GM21423 (cell line): ENCODE data around the gene CCZ1B.
"Not testable (repeated sequence)": the region's sequence is repeated elsewhere in the genome, so short reads cannot be mapped to it uniquely, and the experiment has no call there.

ENCODE experiments used
- ATAC-seq: cut with Tn5 transposase; IDR thresholded peaks from one replicate; pipeline ENCODE4 v1.9.1; 2021; ENCODE audit warnings: mild to moderate bottlenecking, moderate library complexity; ENCODE audit not compliant: unreplicated experiment

The CCZ1B gene

GRCh38 chr7:6831018-6831725 is 5.1 kb upstream of the CCZ1B start:
- no peak for ATAC-seq

- ATAC-seq, result not testable (repeated sequence)
These were observed 4.0 kb upstream of the CCZ1B start for GRCh38 chr7:6830026-6830425.

DNA sequence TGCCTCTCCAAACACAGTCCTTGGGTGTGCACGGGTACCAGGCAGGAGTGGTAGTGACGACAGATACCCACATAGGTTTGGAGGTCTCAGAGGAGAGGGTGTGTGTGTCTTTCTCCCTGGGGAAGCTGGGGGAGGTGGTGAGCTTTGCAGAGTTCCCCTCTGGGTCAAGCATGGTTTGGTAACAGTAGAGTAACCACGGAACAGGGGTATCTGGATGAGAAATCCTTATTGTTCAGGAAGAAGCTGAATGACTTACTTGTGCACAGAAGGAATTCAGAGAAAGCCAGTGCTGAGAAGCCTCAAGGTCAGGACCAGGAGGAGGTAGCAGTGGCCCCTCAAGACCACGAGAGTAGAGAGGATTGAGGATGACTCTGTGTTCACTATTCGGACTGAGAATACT is 3.5 kb upstream of the CCZ1B start:
- not testable (repeated sequence) for ATAC-seq

DNA sequence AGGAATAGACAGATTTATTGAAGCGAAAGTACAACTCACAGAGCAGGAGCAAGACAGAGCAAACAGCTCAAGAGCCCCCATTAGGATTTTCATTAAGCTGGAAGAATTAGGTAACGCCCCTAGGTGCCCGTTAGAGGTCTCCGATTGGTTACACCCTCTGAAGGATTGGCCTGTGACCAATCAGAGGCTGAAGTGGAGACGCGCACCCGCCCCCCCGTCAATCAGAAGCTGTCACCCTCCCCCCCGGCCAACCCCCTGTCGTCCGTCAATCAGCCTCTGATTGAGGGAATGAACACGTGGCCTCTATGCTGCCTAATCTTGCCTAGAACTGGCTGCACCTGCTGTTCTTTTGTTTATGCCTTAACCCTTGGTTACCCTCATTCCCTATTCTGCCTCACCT is 1.1 kb upstream of the CCZ1B start:
- not testable (repeated sequence) for ATAC-seq

- ATAC-seq, result peak; percentile 44
These were observed 594 bp downstream of the CCZ1B start for GRCh38 chr7:6825236-6826125.

DNA sequence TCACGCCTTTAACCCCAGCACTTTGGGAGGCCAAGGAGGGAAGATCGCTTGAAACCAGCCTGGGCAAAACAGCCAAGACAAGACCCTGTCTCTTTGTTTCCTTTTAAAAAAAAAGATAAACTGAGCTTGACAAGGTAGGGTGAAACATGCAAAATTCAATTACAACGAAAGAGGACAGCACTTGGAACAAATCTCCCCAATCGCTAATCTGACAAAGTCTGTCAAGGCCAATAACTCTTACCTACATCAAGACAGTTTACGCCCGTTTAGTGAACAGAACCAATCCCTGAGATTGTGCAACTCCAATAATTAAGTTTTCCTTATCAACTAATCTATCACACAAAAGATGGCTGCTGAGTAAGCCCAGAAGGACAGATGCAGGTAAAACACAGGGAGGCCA is 4.5 kb downstream of the CCZ1B start:
- not testable (repeated sequence) for ATAC-seq

DNA sequence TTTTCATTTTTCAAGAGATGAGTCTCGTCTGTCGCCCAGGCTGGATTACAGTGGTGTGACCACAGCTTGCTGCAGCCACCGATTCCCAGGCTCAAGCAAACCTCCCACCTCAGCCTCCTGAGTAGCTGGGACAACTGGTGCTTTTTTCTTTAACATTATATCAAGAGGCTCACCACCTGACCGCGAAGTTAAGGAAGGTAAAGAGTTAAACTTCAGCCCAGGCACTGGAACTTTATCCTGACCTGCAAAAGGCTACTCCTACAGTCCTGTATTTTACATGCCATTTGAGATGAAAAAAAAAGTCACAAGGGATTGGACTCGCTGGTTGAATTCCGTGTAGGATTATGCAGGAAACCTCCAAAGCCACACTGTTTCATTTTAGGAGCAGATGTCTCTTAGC is 10.6 kb downstream of the CCZ1B start:
- not testable (repeated sequence) for ATAC-seq

- ATAC-seq, result not testable (repeated sequence)
These were observed 13.1 kb downstream of the CCZ1B start for GRCh38 chr7:6813011-6813410.

DNA sequence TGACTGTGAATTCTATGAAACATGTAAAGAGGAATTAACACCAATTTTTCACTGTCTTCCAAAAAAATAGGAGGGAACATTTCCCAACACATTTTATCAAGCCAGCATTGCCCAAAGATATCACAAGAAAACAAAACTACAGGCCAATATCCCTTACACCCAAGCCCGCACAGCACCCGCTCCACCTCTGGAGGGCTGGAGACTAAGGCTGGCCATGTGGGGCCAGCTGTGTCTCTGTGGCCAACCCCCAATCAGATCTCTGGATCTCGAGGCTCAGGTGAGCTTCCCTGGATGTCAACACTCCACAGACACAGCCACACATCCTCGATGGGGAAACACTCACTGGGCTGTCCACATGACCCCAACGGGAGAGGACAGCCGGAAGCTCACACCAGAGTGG is 18.1 kb downstream of the CCZ1B start:
- ATAC-seq, result not testable (repeated sequence)

DNA sequence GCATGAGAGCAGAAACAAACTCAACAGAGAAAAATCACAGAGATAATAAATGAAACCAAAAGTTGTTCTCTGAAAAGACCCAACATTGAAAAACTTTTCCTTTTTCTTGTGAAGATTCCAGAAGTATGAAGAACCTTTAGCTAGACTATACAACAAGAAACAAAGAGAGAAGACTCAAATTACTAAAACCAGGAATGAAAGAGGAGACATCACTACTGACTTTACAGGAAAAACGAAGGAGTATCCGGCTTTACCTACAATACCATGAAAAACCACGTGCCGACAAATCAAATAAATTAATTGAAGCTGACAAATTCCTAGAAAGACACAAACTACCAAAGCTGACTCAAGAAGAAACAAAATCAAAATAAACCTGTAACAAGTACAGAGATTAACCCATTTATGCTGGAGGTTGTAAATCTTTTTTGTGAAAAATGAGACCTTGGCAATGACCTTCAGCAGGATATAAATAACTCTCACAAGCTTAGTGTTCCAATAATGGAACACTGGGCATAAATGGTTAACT is 18.6 kb downstream of the CCZ1B start:
- not testable (repeated sequence) for ATAC-seq

DNA sequence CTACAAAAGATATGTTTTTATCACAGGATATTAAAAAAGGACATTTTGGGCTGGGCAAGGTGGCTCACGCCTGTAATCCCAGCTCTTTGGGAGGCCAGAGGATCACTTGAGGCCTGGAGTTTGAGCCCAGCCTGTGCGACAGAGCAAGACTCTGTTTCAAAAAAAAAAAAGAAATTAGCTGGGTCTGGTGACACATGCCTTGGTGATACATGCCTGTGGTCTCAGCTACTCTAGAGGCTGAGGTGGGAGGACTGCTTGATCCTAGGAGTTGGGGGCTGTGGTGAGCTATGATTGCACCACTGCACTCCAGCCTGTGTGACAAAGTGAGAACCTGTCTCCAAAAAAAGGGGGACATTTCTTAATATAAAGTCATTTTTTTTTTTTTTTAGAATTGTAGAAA is 25.7 kb downstream of the CCZ1B start:
- ATAC-seq, result not testable (repeated sequence)

DNA sequence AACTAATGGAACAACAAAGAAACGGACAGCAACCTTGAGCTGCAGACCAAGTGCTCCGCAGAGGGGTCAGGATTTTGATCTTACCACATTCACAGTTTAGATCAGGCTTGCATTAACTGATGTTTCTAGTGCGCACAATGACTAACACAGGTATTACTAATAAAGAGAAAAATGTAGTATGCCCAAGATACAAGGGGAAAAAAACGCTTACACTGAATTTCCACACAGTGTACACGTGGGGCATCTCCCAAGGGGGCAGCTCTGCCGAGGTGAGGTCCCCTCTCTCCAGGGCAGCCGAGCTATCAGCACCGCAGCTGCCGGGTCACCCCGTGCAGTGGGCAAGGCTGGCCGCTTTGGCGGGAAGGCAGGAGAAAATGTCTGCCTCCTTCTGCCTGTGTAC is 26.2 kb downstream of the CCZ1B start:
- not testable (repeated sequence) for ATAC-seq

DNA sequence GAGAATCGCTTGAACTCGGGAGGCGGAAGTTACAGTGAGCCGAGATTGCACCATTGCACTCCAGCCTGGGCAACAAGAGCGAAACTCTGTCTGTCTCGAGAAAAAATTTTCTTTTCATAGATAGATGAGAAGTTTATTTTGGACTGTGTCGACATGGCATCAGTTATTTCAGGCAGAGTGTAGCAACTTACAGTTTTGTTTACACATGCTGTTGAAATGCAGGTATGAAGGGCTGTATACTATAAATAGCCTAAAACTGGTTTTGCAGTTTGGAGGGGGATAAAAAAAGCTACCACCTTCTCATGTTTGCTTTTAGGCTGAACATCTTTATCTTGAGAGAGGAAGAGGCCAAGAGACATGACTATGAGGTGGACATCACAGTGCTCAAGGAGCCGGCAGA is 28.0 kb downstream of the CCZ1B start:
- ATAC-seq, result not testable (repeated sequence)

- ATAC-seq, result not testable (repeated sequence)
These were observed 28.9 kb downstream of the CCZ1B start for GRCh38 chr7:6797218-6797617.

- ATAC-seq, result not testable (repeated sequence)
These were observed 31.8 kb downstream of the CCZ1B start for GRCh38 chr7:6794276-6794675.

- ATAC-seq, result not testable (repeated sequence)
These were observed 33.8 kb downstream of the CCZ1B start for GRCh38 chr7:6792113-6792872.

DNA sequence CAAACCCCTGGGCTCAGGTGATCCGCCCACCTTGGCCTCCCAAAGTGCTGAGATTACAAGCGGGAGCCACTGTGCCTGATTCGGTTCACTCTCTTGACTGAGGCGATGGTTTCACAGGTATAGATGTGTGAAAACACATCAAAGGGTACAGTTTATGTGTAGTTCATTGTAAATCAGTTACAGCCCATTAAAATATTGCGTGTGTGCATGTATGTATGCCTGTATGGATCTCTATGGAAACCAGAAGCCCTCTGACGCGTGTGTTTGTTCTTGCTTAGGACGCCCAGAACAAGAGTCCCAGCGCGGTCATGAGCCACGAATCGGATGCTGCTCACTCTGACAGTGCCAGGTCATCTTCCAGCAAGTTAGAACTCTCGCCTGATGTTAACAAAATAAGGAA is 36.7 kb downstream of the CCZ1B start:
- not testable (repeated sequence) for ATAC-seq

- ATAC-seq, result not testable (repeated sequence)
These were observed 44.5 kb downstream of the CCZ1B start for GRCh38 chr7:6781581-6781980.

GRCh38 chr7:6761186-6761585 is 64.9 kb downstream of the CCZ1B start:
- ATAC-seq, result not testable (repeated sequence)

GRCh38 chr7:6753964-6754363 is 72.1 kb downstream of the CCZ1B start, which contains the start of gene RSPH10B2:
Gene RSPH10B2 (plus strand): TSS chr7:6754103. CDS start chr7:6757678, 3,575 bp downstream.
- ATAC-seq, result not testable (repeated sequence)

DNA sequence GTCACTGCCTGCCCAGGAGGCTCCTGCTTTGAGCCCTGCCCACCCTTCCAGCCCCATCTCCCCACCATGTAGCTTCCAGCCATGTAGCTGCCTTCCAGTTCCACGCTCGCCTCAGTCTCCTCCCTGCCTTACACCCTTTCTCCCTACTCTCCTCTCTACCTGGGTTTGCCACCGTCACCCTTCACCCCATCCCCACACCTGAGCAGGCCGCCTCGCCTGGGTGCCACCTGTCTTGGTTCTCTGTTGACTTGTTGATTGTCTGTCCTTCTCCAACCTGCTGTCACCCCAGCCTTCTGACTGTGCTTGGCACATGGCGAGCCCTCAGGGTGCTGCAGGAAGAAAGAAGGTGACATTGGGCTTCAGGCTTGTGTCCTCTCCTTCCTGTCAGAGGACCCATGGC is 75.9 kb downstream of the CCZ1B start:
- ATAC-seq, result not testable (repeated sequence)
